Subcutaneous abdominal adipose tissue (tissue), 5 donors: Measurements from ENCODE around the gene HBE1.
"Not testable (repeated sequence)": the region's sequence is repeated elsewhere in the genome, so short reads cannot be mapped to it uniquely, and the experiment has no call there.

Experiments
- H3K27ac ChIP-seq: one replicate; pipeline ENCODE4 v1.7.0; 2013; ENCODE audit warnings: low read depth, mild to moderate bottlenecking, inconsistent platforms, low read length, moderate library complexity
- H3K27me3 ChIP-seq, 5 donors: one replicate each; pipeline ENCODE4 v1.7.0; 2013; ENCODE audit warnings: low read length in 5 of 5, inconsistent platforms in 1 of 5; ENCODE audit not compliant: control insufficient read depth in 5 of 5, insufficient read depth in 4 of 5
- H3K36me3 ChIP-seq, 5 donors: one replicate each; pipeline ENCODE4 v1.7.0; 2013; ENCODE audit warnings: low read length in 5 of 5; ENCODE audit not compliant: control insufficient read depth in 5 of 5, insufficient read depth in 5 of 5
- H3K4me1 ChIP-seq, 5 donors: one replicate each; pipeline ENCODE4 v1.7.0; 2013; ENCODE audit warnings: low read length in 5 of 5, mild to moderate bottlenecking in 3 of 5, moderate library complexity in 1 of 5; ENCODE audit not compliant: control insufficient read depth in 5 of 5, insufficient read depth in 5 of 5
- H3K4me3 ChIP-seq, 5 donors: one replicate each; pipeline ENCODE4 v1.7.0; 2013; ENCODE audit warnings: low read length in 5 of 5, low read depth in 1 of 5
- H3K9ac ChIP-seq, 5 donors: one replicate each; pipeline ENCODE4 v1.7.0; 2013; ENCODE audit warnings: low read length in 5 of 5, mild to moderate bottlenecking in 4 of 5, moderate library complexity in 3 of 5
- H3K9me3 ChIP-seq, 5 donors: one replicate each; pipeline ENCODE4 v1.7.0; 2013; ENCODE audit warnings: low read length in 5 of 5; ENCODE audit not compliant: control insufficient read depth in 5 of 5
- donor health status: healthy.
- donor health status: healthy.
- donor health status: healthy.
- donor health status: healthy.
- donor health status: healthy.

Gene HBE1

GRCh38 chr11:5297721-5298323, 28.1 kb upstream of the HBE1 start:
- no peaks in the 10 kb centered on the region for H3K36me3 ChIP-seq
- H3K9ac ChIP-seq, result no peak overlapping the region
- no peaks in the 10 kb centered on the region for H3K9me3 ChIP-seq
- H3K27me3 ChIP-seq, result no peaks in the 10 kb centered on the region
- no peaks in the 10 kb centered on the region for H3K4me1 ChIP-seq
- no peak overlapping the region for H3K27ac ChIP-seq
- H3K4me3 ChIP-seq, result no peak overlapping the region

DNA sequence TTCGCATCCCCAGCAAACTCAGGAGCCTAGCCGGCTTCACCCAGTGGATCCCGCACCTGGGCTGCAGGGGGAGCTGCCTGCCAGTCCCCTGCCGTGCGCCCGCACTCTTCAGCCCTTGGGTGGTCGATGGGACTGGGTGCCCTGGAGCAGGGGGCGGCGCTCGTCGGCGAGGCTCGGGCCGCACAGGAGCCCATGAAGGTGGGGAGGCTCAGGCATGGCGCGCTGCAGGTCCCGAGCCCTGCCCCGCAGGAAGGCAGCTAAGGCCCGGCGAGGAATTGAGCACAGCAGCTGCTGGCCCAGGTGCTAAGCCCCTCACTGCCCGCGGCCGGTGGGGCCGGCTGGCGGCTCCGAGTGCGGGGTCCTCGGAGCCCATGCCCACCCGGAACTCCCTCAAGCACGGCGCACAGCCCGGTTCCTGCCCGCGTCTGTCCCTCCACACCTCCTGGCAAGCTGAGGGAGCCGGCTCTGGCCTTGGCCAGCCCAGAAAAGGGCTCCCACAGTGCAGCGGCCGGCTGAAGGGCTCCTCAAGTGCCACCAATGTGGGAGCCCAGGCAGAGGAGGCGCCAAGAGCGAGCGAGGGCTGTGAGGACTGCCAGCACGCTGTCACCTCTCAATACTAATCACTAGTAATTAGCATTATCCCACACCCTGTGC, 24.7 kb upstream of the HBE1 start:
- H3K9ac ChIP-seq, H3K9me3 ChIP-seq, H3K27me3 ChIP-seq, H3K27ac ChIP-seq, H3K36me3 ChIP-seq, H3K4me1 ChIP-seq, H3K4me3 ChIP-seq: not testable (repeated sequence)

- H3K9me3 ChIP-seq, result no peaks in the 10 kb centered on the region
- H3K27me3 ChIP-seq, result no peaks in the 10 kb centered on the region
- no peak overlapping the region for H3K4me3 ChIP-seq
- H3K9ac ChIP-seq, result no peak overlapping the region
- H3K4me1 ChIP-seq, result no peaks in the 10 kb centered on the region
- H3K36me3 ChIP-seq, result no peaks in the 10 kb centered on the region
- no peak overlapping the region for H3K27ac ChIP-seq
Observed at GRCh38 chr11:5293028-5293427, 23.3 kb upstream of the HBE1 start.

DNA sequence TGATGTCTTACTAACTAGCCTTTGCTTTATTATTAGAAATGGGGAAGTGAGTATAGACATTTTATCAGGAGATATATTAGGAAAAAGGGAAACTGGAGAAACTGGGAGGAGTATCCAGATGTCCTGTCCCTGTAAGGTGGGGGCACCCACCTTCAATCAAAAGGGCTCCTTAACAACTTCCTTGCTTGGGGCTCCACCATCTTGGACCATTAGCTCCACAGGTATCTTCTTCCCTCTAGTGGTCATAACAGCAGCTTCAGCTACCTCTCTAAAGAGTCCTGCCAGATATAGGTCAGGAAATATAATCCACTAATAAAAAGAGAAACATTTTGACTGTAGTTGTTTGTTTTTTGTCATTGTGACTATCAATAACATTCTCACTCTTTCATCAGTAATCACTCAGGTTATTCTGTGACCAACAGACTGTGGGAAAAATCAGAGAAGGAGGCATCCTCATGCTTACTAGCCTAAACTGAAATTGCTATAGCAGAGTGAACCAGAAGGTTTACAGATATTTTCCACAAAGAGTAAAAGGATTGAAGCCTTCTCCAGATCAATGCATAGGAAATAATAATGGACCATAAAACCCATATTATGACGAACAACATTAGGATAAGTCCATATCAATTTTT, 21.6 kb upstream of the HBE1 start:
- Histone ChIP-seq H3K27ac (no peak overlapping the region), H3K4me1 (no peaks in the 10 kb centered on the region), H3K4me3 (no peak overlapping the region), H3K36me3 (no peaks in the 10 kb centered on the region), H3K9me3 (no peaks in the 10 kb centered on the region), H3K27me3 (no peaks in the 10 kb centered on the region), H3K9ac (no peak overlapping the region)

DNA sequence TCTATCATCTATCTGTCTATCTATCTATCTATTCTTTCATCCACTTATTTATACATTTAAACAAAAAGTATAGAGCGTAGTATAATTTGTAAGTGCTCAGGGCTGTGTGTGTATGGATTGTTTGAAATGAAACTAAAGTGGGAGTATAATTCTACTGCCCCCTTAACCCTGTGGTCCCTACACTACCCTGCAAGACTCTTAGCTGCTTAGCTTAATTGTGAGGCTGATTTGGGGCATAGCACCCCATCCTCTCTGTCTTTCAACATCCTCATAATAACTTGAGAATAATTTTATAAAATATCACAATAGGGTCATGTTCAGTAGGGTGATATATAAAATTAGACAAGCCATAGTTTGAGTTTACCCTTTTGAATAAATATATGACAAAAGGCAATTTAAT, 20.4 kb upstream of the HBE1 start:
- no peak overlapping the region for H3K27ac ChIP-seq
- H3K4me1 ChIP-seq, result no peaks in the 10 kb centered on the region
- no peak overlapping the region for H3K4me3 ChIP-seq
- H3K9me3 ChIP-seq, result no peaks in the 10 kb centered on the region
- H3K36me3 ChIP-seq, result no peaks in the 10 kb centered on the region
- H3K9ac ChIP-seq, result no peak overlapping the region
- no peaks in the 10 kb centered on the region for H3K27me3 ChIP-seq

DNA sequence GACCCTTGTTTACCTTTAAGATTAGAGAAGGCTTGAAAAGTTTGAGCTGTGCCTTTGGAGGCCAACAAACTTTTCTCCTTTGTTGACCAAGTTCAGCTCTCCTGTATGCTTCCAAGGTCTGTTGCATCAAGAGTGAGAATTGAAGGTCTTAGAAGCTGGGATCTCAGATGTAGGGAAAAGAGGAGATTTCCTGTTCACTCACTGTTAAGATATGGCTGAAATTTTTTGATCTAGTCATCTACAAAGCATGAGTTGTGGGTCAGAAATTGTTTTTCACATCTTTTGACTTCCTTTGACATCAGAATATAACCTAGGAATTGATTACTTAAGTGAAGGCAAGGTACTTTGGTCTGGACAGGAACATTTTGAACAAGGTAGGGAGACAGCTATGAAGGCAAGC, 20.0 kb upstream of the HBE1 start:
- H3K9me3 ChIP-seq, result no peaks in the 10 kb centered on the region
- no peak overlapping the region for H3K9ac ChIP-seq
- H3K4me3 ChIP-seq, result no peak overlapping the region
- no peaks in the 10 kb centered on the region for H3K36me3 ChIP-seq
- H3K27ac ChIP-seq, result no peak overlapping the region
- H3K27me3 ChIP-seq, result no peaks in the 10 kb centered on the region
- H3K4me1 ChIP-seq, result no peaks in the 10 kb centered on the region

GRCh38 chr11:5288906-5289550, 19.3 kb upstream of the HBE1 start:
- H3K9me3 ChIP-seq, result no peaks in the 10 kb centered on the region
- no peaks in the 10 kb centered on the region for H3K4me1 ChIP-seq
- no peaks in the 10 kb centered on the region for H3K36me3 ChIP-seq
- H3K4me3 ChIP-seq, result no peak overlapping the region
- no peaks in the 10 kb centered on the region for H3K27me3 ChIP-seq
- no peak overlapping the region for H3K9ac ChIP-seq
- H3K27ac ChIP-seq, result no peak overlapping the region

GRCh38 chr11:5288108-5288905, 18.6 kb upstream of the HBE1 start:
- H3K36me3 ChIP-seq, result no peaks in the 10 kb centered on the region
- no peak overlapping the region for H3K27ac ChIP-seq
- H3K4me1 ChIP-seq, result no peaks in the 10 kb centered on the region
- no peaks in the 10 kb centered on the region for H3K27me3 ChIP-seq
- no peak overlapping the region for H3K9ac ChIP-seq
- no peak overlapping the region for H3K4me3 ChIP-seq
- no peaks in the 10 kb centered on the region for H3K9me3 ChIP-seq

- H3K4me1 ChIP-seq, result no peaks in the 10 kb centered on the region
- H3K36me3 ChIP-seq, result no peaks in the 10 kb centered on the region
- no peaks in the 10 kb centered on the region for H3K27me3 ChIP-seq
- H3K9ac ChIP-seq, result no peak overlapping the region
- no peaks in the 10 kb centered on the region for H3K9me3 ChIP-seq
- no peak overlapping the region for H3K27ac ChIP-seq
- H3K4me3 ChIP-seq, result no peak overlapping the region
Observed at GRCh38 chr11:5286901-5287300, 17.2 kb upstream of the HBE1 start.

DNA sequence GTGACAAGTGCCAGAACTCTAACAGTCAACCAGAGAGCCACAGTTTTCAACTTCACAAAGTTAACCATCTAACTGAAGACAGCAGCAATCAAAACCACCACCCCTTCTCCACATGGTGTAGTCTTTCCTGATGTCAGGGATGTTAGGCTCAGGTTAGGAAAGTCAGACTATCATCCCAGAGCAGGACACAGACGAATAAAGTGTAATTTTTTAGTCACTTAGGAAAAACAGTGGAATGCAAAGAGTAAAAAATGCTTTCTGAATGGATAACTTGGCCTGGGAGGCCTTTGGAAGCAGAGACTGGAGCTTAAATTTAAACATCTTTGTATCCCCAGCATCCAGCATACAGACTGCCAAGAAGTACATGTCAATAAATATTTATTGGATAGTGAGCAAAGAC, 16.6 kb upstream of the HBE1 start:
- Histone ChIP-seq H3K4me1 (no peaks in the 10 kb centered on the region), H3K4me3 (no peak overlapping the region), H3K9ac (no peak overlapping the region), H3K9me3 (no peaks in the 10 kb centered on the region), H3K36me3 (no peaks in the 10 kb centered on the region), H3K27me3 (no peaks in the 10 kb centered on the region), H3K27ac (no peak overlapping the region)
